ENCODE measurements around the gene ERC1.

ERC1 gene

DNA sequence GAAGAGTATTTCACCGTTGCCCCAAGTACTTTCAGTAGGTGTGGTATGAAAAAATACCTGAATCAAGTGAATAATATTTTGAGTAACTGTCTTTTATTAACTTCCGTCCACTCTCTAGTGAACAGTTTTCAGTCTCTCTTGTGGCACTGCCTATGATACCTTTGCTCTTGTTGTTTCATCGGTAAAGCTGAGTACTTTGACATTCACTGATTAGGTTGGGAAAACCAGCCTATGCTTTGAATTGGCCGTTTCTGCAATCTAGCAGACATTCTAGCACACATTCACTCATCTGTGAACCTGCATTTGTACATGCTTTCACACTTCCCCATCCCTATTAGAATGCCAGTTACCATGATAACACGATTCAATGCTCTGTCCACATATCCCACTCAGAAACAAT is 386.1 kb downstream of the ERC1 start:
- H3K27me3 ChIP-seq (ENCODE audit: insufficient read depth, poor library complexity, severe bottlenecking), result no peaks in the 10 kb centered on the region
- DNase-seq (ENCODE audit: low read depth in 1 of 2, low spot score in 1 of 2), result no peak
- H3K27ac ChIP-seq (replicated peaks), result no peak overlapping the region
- TF ChIP-seq GABPA (IDR thresholded peaks at IDR 0.05; ENCODE audit: low read depth) (no peak), SPI1 (IDR thresholded peaks at IDR 0.05; ENCODE audit: borderline replicate concordance, low read depth) (no peak)
- TF ChIP-seq, protein P1, sequence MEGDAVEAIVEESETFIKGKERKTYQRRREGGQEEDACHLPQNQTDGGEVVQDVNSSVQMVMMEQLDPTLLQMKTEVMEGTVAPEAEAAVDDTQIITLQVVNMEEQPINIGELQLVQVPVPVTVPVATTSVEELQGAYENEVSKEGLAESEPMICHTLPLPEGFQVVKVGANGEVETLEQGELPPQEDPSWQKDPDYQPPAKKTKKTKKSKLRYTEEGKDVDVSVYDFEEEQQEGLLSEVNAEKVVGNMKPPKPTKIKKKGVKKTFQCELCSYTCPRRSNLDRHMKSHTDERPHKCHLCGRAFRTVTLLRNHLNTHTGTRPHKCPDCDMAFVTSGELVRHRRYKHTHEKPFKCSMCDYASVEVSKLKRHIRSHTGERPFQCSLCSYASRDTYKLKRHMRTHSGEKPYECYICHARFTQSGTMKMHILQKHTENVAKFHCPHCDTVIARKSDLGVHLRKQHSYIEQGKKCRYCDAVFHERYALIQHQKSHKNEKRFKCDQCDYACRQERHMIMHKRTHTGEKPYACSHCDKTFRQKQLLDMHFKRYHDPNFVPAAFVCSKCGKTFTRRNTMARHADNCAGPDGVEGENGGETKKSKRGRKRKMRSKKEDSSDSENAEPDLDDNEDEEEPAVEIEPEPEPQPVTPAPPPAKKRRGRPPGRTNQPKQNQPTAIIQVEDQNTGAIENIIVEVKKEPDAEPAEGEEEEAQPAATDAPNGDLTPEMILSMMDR (IDR thresholded peaks at IDR 0.05; ENCODE audit: insufficient read depth, low read length), result no peak
- TF ChIP-seq, protein P2, sequence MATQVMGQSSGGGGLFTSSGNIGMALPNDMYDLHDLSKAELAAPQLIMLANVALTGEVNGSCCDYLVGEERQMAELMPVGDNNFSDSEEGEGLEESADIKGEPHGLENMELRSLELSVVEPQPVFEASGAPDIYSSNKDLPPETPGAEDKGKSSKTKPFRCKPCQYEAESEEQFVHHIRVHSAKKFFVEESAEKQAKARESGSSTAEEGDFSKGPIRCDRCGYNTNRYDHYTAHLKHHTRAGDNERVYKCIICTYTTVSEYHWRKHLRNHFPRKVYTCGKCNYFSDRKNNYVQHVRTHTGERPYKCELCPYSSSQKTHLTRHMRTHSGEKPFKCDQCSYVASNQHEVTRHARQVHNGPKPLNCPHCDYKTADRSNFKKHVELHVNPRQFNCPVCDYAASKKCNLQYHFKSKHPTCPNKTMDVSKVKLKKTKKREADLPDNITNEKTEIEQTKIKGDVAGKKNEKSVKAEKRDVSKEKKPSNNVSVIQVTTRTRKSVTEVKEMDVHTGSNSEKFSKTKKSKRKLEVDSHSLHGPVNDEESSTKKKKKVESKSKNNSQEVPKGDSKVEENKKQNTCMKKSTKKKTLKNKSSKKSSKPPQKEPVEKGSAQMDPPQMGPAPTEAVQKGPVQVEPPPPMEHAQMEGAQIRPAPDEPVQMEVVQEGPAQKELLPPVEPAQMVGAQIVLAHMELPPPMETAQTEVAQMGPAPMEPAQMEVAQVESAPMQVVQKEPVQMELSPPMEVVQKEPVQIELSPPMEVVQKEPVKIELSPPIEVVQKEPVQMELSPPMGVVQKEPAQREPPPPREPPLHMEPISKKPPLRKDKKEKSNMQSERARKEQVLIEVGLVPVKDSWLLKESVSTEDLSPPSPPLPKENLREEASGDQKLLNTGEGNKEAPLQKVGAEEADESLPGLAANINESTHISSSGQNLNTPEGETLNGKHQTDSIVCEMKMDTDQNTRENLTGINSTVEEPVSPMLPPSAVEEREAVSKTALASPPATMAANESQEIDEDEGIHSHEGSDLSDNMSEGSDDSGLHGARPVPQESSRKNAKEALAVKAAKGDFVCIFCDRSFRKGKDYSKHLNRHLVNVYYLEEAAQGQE (IDR thresholded peaks at IDR 0.05; ENCODE audit: insufficient replicate concordance, low read depth), result no peak
- no peak overlapping the region for H3K4me3 ChIP-seq (replicated peaks; ENCODE audit: insufficient read depth, low read length)

DNA sequence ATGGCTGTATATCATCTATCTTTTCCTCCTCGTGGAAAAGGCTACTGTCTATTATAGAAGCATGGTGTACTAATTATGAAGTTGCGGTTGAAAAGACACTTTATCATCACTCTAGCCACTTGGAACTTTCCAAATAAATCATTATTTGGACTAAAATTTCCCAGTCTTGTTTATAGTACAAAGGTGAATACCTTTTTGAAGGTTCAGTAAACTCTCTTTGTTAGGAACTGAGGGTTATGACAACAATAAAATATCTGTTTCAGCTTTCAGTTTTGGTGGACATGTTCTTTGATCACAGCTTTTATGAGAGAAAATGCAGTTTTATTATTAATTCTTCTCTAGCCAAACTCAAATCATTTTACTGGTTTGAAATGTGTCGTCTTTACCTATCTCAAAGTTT is 386.7 kb downstream of the ERC1 start:
- TF ChIP-seq GABPA (IDR thresholded peaks at IDR 0.05; ENCODE audit: low read depth) (no peak), SPI1 (IDR thresholded peaks at IDR 0.05; ENCODE audit: borderline replicate concordance, low read depth) (no peak), POLR2AphosphoS5 (IDR thresholded peaks at IDR 0.05; ENCODE audit: low read depth) (no peak)
- TF ChIP-seq, protein P1 (IDR thresholded peaks at IDR 0.05; ENCODE audit: insufficient read depth, low read length), result no peak
- TF ChIP-seq, protein P2 (IDR thresholded peaks at IDR 0.05; ENCODE audit: insufficient replicate concordance, low read depth), result no peak
- H3K4me3 ChIP-seq (replicated peaks; ENCODE audit: insufficient read depth, low read length), result no peak overlapping the region
- no peak for DNase-seq (ENCODE audit: low read depth in 1 of 2, low spot score in 1 of 2)
- H3K27ac ChIP-seq (replicated peaks), result no peak overlapping the region
- H3K27me3 ChIP-seq (ENCODE audit: insufficient read depth, poor library complexity, severe bottlenecking), result no peaks in the 10 kb centered on the region

DNA sequence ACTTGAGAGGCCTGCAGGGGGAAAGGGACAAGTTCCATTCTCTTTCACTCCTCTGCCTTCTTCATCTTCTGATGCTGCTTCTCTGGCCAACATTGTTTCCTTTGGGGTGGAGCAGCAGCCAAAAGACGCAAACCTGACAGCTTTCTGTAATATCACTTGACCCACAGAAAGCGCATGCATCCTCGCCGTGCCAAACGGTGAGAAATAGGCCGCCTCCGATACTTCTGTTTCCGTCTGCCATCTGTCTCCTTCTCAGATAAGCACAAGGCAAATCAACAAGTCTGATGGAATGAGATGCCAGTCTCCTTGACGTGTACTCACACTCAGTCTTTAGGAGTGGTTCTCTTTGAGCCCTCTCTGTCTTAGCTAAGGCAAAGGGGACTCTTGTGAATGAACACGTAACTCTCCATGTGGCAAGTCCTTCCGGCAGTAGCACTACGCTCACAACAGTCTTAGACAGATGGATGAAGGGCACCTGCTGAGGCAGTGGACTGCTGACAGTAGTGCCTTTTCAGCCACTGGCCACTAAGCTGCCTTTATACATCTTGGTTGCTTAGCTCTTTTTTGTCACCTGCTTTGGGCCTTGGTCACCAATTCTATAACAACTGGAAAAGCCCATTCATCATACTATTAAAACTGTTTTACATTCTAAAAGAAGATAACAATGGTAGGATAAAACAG is 389.3 kb downstream of the ERC1 start:
- Histone ChIP-seq H3K4me3 (replicated peaks; ENCODE audit: insufficient read depth, low read length) (no peak overlapping the region), H3K27me3 (ENCODE audit: insufficient read depth, poor library complexity, severe bottlenecking) (no peaks in the 10 kb centered on the region), H3K27ac (replicated peaks) (no peak overlapping the region)
- TF ChIP-seq, protein P1 (IDR thresholded peaks at IDR 0.05; ENCODE audit: insufficient read depth, low read length), result no peak
- TF ChIP-seq, protein P2 (IDR thresholded peaks at IDR 0.05; ENCODE audit: insufficient replicate concordance, low read depth), result no peak
- TF ChIP-seq SPI1 (IDR thresholded peaks at IDR 0.05; ENCODE audit: borderline replicate concordance, low read depth), result no peak
- no peak for TF ChIP-seq POLR2AphosphoS5 (IDR thresholded peaks at IDR 0.05; ENCODE audit: low read depth)
- no peak for TF ChIP-seq GABPA (IDR thresholded peaks at IDR 0.05; ENCODE audit: low read depth)
- no peak for DNase-seq (ENCODE audit: low read depth in 1 of 2, low spot score in 1 of 2)
